HepG2 (cell line): ENCODE results near the gene RHCE. TPM values are rescaled to one million over a fixed set of nuclear protein-coding genes. Genes with fewer than 3 reads are reported as not detected.

ENCODE experiments used
- CBX5 ChIP-seq: sonication (generic); formaldehyde crosslinking; IDR thresholded peaks from 2 replicates; pipeline ENCODE4 v1.4.0; 2020; ENCODE audit warnings: missing genetic modification reagents, borderline replicate concordance
- HDAC1 ChIP-seq: sonication (generic); formaldehyde crosslinking; IDR thresholded peaks from 2 replicates; pipeline ENCODE4 v1.5.1; 2020; ENCODE audit warnings: mild to moderate bottlenecking, missing genetic modification reagents
- KAT8 ChIP-seq: IDR thresholded peaks from 2 replicates; pipeline ENCODE4 v1.6.1; 2016; ENCODE audit warnings: missing genetic modification reagents, missing compliant biosample characterization
- KDM5A ChIP-seq: fragments of 200-600 bp; sonication (generic); IDR thresholded peaks from 2 replicates; pipeline ENCODE4 v1.7.0; 2018; ENCODE audit warnings: antibody characterized with exemption, mild to moderate bottlenecking, low read length, borderline replicate concordance
- MYC ChIP-seq: sonication (generic); formaldehyde crosslinking; IDR thresholded peaks from 2 replicates; pipeline ENCODE4 v1.9.0; 2021; ENCODE audit warnings: missing genetic modification reagents, borderline replicate concordance
- NFE2 ChIP-seq: sonication (generic); formaldehyde crosslinking; IDR thresholded peaks from 2 replicates; pipeline ENCODE4 v1.4.0; 2020; ENCODE audit warnings: missing genetic modification reagents
- NR2F6 ChIP-seq, 2 experiments: IDR thresholded peaks; 2 replicates each; pipeline ENCODE4 v1.6.1; 2016; ENCODE audit warnings: antibody characterized with exemption in 1 of 2, mild to moderate bottlenecking in 1 of 2
- REL ChIP-seq: sonication (generic); formaldehyde crosslinking; conservative IDR thresholded peaks from 2 replicates; pipeline ENCODE4 v1.8.0; 2022; ENCODE audit warnings: mild to moderate bottlenecking, missing genetic modification reagents, moderate library complexity
- RXRA ChIP-seq: sonication (generic); formaldehyde crosslinking; IDR thresholded peaks from 2 replicates; pipeline ENCODE4 v1.5.1; 2020; ENCODE audit warnings: missing genetic modification reagents
- SALL2 ChIP-seq: sonication (generic); formaldehyde crosslinking; IDR thresholded peaks from 2 replicates; pipeline ENCODE4 v1.8.1; 2023; ENCODE audit warnings: mild to moderate bottlenecking, missing genetic modification reagents, inconsistent platforms
- ZBTB21 ChIP-seq: sonication (generic); formaldehyde crosslinking; IDR thresholded peaks from 2 replicates; pipeline ENCODE4 v1.4.0; 2020; ENCODE audit warnings: missing genetic modification reagents
- ZNF235 ChIP-seq: sonication (generic); formaldehyde crosslinking; IDR thresholded peaks from 2 replicates; pipeline ENCODE4 v1.8.1; 2023; ENCODE audit warnings: mild to moderate bottlenecking, missing genetic modification reagents, borderline replicate concordance
- ZSCAN25 ChIP-seq: sonication (generic); formaldehyde crosslinking; IDR thresholded peaks from 2 replicates; pipeline ENCODE4 v1.8.0; 2022; ENCODE audit warnings: mild to moderate bottlenecking, missing genetic modification reagents
- polyA plus RNA-seq, 8 experiments: library from polyadenylated mRNA; depleted of rRNA in 3 of 8; stranded (reverse) in 7 of 8; unstranded in 1 of 8; fragments of >200 nt; fragmentation: Illumina TruSeq in 4 of 8; extraction: Trizol in 4 of 8; gene quantifications; 2 replicates each; pipeline versions ENCODE4 v1.2.1 to v1.2.3, GENCODE V29; 2011 to 2016; ENCODE audit warnings: low read depth in 4 of 8, missing spikeins in 1 of 8, mixed read lengths in 1 of 8; ENCODE audit not compliant: insufficient read depth in 1 of 8
- total RNA-seq, 5 experiments: library from RNA; depleted of rRNA; stranded (reverse); fragments of >200 nt; fragmentation: Illumina TruSeq; extraction: Trizol; gene quantifications; 2 replicates each; pipeline ENCODE4 v1.2.3, GENCODE V29; 2016; ENCODE audit warnings: low read depth in 1 of 5
- TF ChIP-seq, protein P1 (sequence below): sonication (generic); formaldehyde crosslinking; IDR thresholded peaks from 2 replicates; pipeline ENCODE4 v1.4.0; 2020; ENCODE audit warnings: mild to moderate bottlenecking, missing genetic modification reagents
- TF ChIP-seq, protein P2 (sequence below): sonication (generic); formaldehyde crosslinking; IDR thresholded peaks from 2 replicates; pipeline ENCODE4 v1.4.0; 2020; ENCODE audit warnings: missing genetic modification reagents, borderline replicate concordance
- TF ChIP-seq, protein P3 (sequence below): sonication (generic); formaldehyde crosslinking; IDR thresholded peaks from 2 replicates; pipeline ENCODE4 v1.8.1; 2023; ENCODE audit warnings: mild to moderate bottlenecking, missing genetic modification reagents
- TF ChIP-seq, protein P4 (sequence below): sonication (generic); formaldehyde crosslinking; IDR thresholded peaks from 2 replicates; pipeline ENCODE4 v1.4.0; 2020; ENCODE audit warnings: mild to moderate bottlenecking, missing genetic modification reagents

The RHCE gene
- total and polyA plus RNA-seq, 2 of the 13 experiments (the other 11 are each of a cell fraction or from before 2014, with no cell fraction given), result 0.30 TPM; not detected in 1

DNA sequence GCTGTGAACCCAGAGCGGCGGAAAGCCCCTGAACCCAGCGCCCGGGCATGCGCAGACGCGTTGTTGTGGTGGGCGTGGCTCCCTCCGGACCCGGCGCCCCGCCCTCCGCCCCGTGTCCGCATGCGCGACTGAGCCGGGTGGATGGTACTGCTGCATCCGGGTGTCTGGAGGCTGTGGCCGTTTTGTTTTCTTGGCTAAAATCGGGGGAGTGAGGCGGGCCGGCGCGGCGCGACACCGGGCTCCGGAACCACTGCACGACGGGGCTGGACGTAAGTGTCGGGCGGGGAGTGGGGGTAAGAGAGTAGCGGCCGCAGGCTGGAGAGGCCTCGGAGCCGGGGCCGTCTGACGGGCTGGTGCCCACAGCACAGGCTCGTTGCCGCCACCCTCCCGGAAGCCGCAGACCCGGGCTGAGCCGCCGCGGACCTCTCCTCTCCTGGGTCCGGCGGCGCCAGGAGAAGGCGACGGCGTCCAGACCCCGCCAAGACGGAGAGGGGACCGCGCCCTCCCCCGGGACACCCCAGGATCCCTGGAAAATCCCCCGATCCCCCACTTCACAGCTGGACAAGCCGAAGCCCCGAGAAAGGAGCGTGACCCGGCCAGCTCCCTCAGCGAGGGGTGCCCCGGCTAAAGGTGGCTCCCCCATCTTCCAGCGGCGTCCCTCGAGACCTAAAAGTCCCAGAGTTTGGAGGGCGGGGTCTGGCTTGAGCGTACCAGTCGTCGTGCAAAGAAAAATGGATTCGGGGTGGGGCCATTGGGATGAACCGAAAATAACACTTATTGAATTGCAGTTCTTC lies 82.2 kb downstream of the RHCE start, which contains the start of gene TMEM50A (continued):
- TF ChIP-seq, protein P1, sequence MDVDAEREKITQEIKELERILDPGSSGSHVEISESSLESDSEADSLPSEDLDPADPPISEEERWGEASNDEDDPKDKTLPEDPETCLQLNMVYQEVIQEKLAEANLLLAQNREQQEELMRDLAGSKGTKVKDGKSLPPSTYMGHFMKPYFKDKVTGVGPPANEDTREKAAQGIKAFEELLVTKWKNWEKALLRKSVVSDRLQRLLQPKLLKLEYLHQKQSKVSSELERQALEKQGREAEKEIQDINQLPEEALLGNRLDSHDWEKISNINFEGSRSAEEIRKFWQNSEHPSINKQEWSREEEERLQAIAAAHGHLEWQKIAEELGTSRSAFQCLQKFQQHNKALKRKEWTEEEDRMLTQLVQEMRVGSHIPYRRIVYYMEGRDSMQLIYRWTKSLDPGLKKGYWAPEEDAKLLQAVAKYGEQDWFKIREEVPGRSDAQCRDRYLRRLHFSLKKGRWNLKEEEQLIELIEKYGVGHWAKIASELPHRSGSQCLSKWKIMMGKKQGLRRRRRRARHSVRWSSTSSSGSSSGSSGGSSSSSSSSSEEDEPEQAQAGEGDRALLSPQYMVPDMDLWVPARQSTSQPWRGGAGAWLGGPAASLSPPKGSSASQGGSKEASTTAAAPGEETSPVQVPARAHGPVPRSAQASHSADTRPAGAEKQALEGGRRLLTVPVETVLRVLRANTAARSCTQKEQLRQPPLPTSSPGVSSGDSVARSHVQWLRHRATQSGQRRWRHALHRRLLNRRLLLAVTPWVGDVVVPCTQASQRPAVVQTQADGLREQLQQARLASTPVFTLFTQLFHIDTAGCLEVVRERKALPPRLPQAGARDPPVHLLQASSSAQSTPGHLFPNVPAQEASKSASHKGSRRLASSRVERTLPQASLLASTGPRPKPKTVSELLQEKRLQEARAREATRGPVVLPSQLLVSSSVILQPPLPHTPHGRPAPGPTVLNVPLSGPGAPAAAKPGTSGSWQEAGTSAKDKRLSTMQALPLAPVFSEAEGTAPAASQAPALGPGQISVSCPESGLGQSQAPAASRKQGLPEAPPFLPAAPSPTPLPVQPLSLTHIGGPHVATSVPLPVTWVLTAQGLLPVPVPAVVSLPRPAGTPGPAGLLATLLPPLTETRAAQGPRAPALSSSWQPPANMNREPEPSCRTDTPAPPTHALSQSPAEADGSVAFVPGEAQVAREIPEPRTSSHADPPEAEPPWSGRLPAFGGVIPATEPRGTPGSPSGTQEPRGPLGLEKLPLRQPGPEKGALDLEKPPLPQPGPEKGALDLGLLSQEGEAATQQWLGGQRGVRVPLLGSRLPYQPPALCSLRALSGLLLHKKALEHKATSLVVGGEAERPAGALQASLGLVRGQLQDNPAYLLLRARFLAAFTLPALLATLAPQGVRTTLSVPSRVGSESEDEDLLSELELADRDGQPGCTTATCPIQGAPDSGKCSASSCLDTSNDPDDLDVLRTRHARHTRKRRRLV, result peak; percentile 58; the same call in 1 of the 2 replicates
- TF ChIP-seq ZSCAN25 (CRISPR knock-in tag) (no peak), MYC (CRISPR knock-in tag) (peak; percentile 67), HDAC1 (CRISPR knock-in tag) (peak; percentile 65), SALL2 (CRISPR knock-in tag) (0 out of 2 replicates have a peak, but pooled peaks have one; percentile 43), CBX5 (no peak), NR2F6 (IDR thresholded peaks at IDR 0.05) (no peak), NR2F6 (CRISPR knock-in tag; IDR thresholded peaks at IDR 0.05) (no peak), ZNF235 (CRISPR knock-in tag) (peak; percentile 69; the same call in 1 of the 2 replicates), REL (CRISPR knock-in tag) (0 out of 2 replicates have a peak, but pooled peaks have one; percentile 30), NFE2 (CRISPR knock-in tag) (no peak), KAT8 (CRISPR knock-in tag) (peak; percentile 88), KDM5A (peak; percentile 67), RXRA (CRISPR knock-in tag) (peak; percentile 45; the same call in 1 of the 2 replicates), ZBTB21 (CRISPR knock-in tag) (no peak)
- TF ChIP-seq, protein P2, sequence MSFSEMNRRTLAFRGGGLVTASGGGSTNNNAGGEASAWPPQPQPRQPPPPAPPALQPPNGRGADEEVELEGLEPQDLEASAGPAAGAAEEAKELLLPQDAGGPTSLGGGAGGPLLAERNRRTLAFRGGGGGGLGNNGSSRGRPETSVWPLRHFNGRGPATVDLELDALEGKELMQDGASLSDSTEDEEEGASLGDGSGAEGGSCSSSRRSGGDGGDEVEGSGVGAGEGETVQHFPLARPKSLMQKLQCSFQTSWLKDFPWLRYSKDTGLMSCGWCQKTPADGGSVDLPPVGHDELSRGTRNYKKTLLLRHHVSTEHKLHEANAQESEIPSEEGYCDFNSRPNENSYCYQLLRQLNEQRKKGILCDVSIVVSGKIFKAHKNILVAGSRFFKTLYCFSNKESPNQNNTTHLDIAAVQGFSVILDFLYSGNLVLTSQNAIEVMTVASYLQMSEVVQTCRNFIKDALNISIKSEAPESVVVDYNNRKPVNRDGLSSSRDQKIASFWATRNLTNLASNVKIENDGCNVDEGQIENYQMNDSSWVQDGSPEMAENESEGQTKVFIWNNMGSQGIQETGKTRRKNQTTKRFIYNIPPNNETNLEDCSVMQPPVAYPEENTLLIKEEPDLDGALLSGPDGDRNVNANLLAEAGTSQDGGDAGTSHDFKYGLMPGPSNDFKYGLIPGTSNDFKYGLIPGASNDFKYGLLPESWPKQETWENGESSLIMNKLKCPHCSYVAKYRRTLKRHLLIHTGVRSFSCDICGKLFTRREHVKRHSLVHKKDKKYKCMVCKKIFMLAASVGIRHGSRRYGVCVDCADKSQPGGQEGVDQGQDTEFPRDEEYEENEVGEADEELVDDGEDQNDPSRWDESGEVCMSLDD (CRISPR knock-in tag), result peak; percentile 58; the same call in 1 of the 2 replicates
- TF ChIP-seq, protein P3, sequence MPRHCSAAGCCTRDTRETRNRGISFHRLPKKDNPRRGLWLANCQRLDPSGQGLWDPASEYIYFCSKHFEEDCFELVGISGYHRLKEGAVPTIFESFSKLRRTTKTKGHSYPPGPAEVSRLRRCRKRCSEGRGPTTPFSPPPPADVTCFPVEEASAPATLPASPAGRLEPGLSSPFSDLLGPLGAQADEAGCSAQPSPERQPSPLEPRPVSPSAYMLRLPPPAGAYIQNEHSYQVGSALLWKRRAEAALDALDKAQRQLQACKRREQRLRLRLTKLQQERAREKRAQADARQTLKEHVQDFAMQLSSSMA (CRISPR knock-in tag), result no peak
- TF ChIP-seq, protein P4, sequence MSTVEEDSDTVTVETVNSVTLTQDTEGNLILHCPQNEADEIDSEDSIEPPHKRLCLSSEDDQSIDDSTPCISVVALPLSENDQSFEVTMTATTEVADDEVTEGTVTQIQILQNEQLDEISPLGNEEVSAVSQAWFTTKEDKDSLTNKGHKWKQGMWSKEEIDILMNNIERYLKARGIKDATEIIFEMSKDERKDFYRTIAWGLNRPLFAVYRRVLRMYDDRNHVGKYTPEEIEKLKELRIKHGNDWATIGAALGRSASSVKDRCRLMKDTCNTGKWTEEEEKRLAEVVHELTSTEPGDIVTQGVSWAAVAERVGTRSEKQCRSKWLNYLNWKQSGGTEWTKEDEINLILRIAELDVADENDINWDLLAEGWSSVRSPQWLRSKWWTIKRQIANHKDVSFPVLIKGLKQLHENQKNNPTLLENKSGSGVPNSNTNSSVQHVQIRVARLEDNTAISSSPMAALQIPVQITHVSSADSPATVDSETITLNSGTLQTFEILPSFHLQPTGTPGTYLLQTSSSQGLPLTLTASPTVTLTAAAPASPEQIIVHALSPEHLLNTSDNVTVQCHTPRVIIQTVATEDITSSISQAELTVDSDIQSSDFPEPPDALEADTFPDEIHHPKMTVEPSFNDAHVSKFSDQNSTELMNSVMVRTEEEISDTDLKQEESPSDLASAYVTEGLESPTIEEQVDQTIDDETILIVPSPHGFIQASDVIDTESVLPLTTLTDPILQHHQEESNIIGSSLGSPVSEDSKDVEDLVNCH (CRISPR knock-in tag), result peak; percentile 60; the same call in 1 of the 2 replicates
